ENCODE results near the gene EVI5.

GRCh38 chr1:92519043-92519442 is 265.9 kb downstream of the EVI5 start:
- TF ChIP-seq YY1 (IDR thresholded peaks at IDR 0.05; ENCODE audit: insufficient read depth, insufficient read length) (no peak), SUZ12 (IDR thresholded peaks at IDR 0.05; ENCODE audit: extremely low read depth, insufficient read depth, insufficient read length) (no peak), ZNF274 (IDR thresholded peaks at IDR 0.05; ENCODE audit: low read depth, low read length) (no peak)
